Natural killer cell (primary cell): ENCODE results near the gene PALLD. TPM values are rescaled to one million over a fixed set of nuclear protein-coding genes. Genes with fewer than 3 reads are reported as not detected.

Experiments
- ATAC-seq, 3 donors: fragments of 150-1000 bp in 2 of 3; fragments of 200-7000 bp in 1 of 3; cut with Tn5 transposase; 1 replicate in 1 of 3; 2 replicates in 2 of 3; pipeline ENCODE4 v1.10.0; 2021; ENCODE audit warnings: mild to moderate bottlenecking in 2 of 3, moderate library complexity in 2 of 3
- DNase-seq, 2 donors: peaks; one replicate each; pipeline versions ENCODE4 v3.0.0 to v3.0.0-alpha.2; 2013 to 2021; ENCODE audit warnings: mixed read lengths in 1 of 2
- H3K27ac ChIP-seq: one replicate; pipeline ENCODE4 v1.5.1; 2013; ENCODE audit warnings: mild to moderate bottlenecking, low read length
- H3K27me3 ChIP-seq: one replicate; pipeline ENCODE4 v1.6.1; 2013; ENCODE audit warnings: low read length; ENCODE audit not compliant: control insufficient read depth, insufficient read depth
- H3K36me3 ChIP-seq: one replicate; pipeline ENCODE4 v1.6.1; 2013; ENCODE audit warnings: low read length; ENCODE audit not compliant: control insufficient read depth, insufficient read depth
- H3K4me1 ChIP-seq: one replicate; pipeline ENCODE4 v1.6.1; 2013; ENCODE audit warnings: low read length; ENCODE audit not compliant: control insufficient read depth, insufficient read depth
- H3K4me3 ChIP-seq: one replicate; pipeline ENCODE4 v1.5.1; 2013; ENCODE audit warnings: low read length
- H3K9me3 ChIP-seq: one replicate; pipeline ENCODE4 v1.6.1; 2013; ENCODE audit warnings: low read length; ENCODE audit not compliant: control insufficient read depth, insufficient read depth
- H3K27ac Mint-ChIP-seq, 2 donors: one replicate each; pipeline ENCODE4 v1.8.0; 2022; ENCODE audit warnings: mild to moderate bottlenecking in 2 of 2, mixed read lengths in 2 of 2, moderate library complexity in 1 of 2
- H3K27me3 Mint-ChIP-seq, 2 donors: one replicate each; pipeline ENCODE4 v1.8.0; 2022; ENCODE audit warnings: low read depth in 2 of 2, mixed read lengths in 2 of 2
- H3K36me3 Mint-ChIP-seq: one replicate; pipeline ENCODE4 v1.8.0; 2022; ENCODE audit warnings: mixed read lengths
- H3K4me1 Mint-ChIP-seq, 2 donors: one replicate each; pipeline ENCODE4 v1.8.0; 2022; ENCODE audit warnings: mixed read lengths in 2 of 2
- H3K4me3 Mint-ChIP-seq: one replicate; pipeline ENCODE4 v1.8.0; 2022; ENCODE audit warnings: mild to moderate bottlenecking, moderate library complexity, mixed read lengths
- H3K9me3 Mint-ChIP-seq, 2 donors: one replicate each; pipeline ENCODE4 v1.8.0; 2022; ENCODE audit warnings: mixed read lengths in 2 of 2
- WGBS: methylation state at CpG from one replicate; pipeline ENCODE4 v1.1.7; 2013; ENCODE audit warnings: missing lambda C conversion rate; ENCODE audit not compliant: insufficient coverage; 5-methylcytosine and 5-hydroxymethylcytosine counted together
- intact Hi-C: fragments of 100-400 bp; cut with micrococcal nuclease; formaldehyde crosslinking; loops from one replicate; pipeline ENCODE4 v1.14.2; 2022
- total RNA-seq, 4 donors: library from RNA; stranded (reverse); fragments of 120-200 nt in 1 of 4; gene quantifications; one replicate each; pipeline versions ENCODE4 v1.2.3 to v1.2.4, GENCODE V29; 2013 to 2022
- TF ChIP-seq, protein P1 (sequence below): fragments of 200-600 bp; IDR thresholded peaks from one replicate; pipeline ENCODE4 v1.8.0; 2022; ENCODE audit warnings: antibody characterized with exemption

The PALLD gene
- total RNA-seq, 3 donors from 2014 or later (not counting 1 experiment from before 2014, with no cell fraction given): 15.1 to 25.4 (median 22.8) TPM

DNA sequence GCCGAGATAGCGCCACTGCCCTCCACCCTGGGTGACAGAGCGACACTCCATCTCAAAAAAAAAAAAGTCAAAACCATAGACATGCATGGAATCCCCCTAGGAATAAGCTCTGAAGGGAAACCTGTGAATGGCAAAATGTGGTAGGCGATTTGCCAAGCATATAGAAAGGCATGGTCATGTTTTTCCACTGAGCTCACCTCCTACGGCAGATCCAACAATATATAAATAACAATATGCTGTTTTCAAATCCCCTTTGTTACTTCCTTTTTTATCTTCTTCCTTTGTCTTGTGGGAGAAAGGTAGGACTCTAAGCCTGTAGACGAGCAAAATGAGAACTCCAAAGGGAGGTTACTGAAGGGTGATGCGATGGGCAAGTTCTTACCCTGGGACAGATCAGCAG lies 219.0 kb downstream of the PALLD start:
- H3K4me3 ChIP-seq: no peak overlapping the region
- H3K4me1 Mint-ChIP-seq: peaks cover 24 to 36% of the 10 kb centered on the region in 2 donors
- intact Hi-C loops: loop anchor here (10.0 kb wide), 1 partner anchor 99 kb away; no protein-coding TSS in a partner anchor

DNA sequence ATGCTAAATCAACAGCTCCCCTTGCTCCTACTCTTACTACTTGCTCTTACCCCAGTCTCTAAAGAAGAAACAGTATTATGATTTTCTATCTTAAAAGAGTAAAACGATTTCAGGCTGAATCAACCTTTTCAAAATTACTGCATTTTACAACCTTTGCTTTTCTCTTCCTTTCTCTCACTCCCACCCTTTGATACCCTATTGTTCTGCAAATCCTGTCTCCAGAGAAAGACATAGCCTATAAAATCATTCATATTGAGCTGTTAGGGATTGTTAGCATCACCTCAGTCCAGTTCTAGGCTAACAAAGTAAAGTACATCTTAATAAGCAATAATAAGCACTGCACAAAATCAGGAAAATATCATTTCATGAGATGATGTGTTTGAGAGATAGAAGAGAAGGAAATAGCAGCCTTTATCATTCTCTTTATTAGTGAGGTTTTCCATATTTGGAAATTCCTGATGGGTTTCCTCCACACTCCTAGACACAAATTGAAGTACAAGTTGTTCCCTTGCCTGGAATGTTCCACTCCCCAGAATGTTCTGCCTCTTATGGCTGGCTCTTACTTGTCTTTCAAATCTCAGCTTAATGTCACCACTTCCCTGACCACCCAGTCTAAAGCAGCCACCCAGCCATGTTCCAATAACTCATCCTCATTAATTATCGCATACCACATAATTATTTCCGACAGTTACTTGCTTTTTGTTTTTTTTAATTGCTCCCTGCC lies 219.7 kb downstream of the PALLD start:
- Mint-ChIP-seq H3K4me1 (peaks cover 17 to 29% of the 10 kb centered on the region in 2 donors), H3K4me3 (no peak overlapping the region), H3K27me3 (no peaks in the 10 kb centered on the region), H3K27ac (no peak overlapping the region), H3K9me3 (no peaks in the 10 kb centered on the region), H3K36me3 (no peaks in the 10 kb centered on the region)
- Histone ChIP-seq H3K36me3 (no peaks in the 10 kb centered on the region), H3K9me3 (no peaks in the 10 kb centered on the region), H3K4me1 (peaks cover 3% of the 10 kb centered on the region), H3K27ac (no peak overlapping the region), H3K4me3 (no peak overlapping the region), H3K27me3 (no peaks in the 10 kb centered on the region)
- no peak for DNase-seq
- intact Hi-C loops: loop anchor here (10.0 kb wide), 1 partner anchor 98 kb away; no protein-coding TSS in a partner anchor
- WGBS: 100% methylated on average over 2 of the region's 3 CpGs
- TF ChIP-seq, protein P1, sequence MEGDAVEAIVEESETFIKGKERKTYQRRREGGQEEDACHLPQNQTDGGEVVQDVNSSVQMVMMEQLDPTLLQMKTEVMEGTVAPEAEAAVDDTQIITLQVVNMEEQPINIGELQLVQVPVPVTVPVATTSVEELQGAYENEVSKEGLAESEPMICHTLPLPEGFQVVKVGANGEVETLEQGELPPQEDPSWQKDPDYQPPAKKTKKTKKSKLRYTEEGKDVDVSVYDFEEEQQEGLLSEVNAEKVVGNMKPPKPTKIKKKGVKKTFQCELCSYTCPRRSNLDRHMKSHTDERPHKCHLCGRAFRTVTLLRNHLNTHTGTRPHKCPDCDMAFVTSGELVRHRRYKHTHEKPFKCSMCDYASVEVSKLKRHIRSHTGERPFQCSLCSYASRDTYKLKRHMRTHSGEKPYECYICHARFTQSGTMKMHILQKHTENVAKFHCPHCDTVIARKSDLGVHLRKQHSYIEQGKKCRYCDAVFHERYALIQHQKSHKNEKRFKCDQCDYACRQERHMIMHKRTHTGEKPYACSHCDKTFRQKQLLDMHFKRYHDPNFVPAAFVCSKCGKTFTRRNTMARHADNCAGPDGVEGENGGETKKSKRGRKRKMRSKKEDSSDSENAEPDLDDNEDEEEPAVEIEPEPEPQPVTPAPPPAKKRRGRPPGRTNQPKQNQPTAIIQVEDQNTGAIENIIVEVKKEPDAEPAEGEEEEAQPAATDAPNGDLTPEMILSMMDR: no peak
- no peak for ATAC-seq

More for the DNA sequence above, 219.0 kb downstream of the PALLD start:
- no peak overlapping the region for H3K27ac Mint-ChIP-seq
- DNase-seq (no peak), ATAC-seq (no peak)
- no peak overlapping the region for H3K27ac ChIP-seq
- H3K4me3 Mint-ChIP-seq: no peak overlapping the region
- no peaks in the 10 kb centered on the region for H3K27me3 Mint-ChIP-seq
- H3K36me3 Mint-ChIP-seq: no peaks in the 10 kb centered on the region
- H3K36me3 ChIP-seq: no peaks in the 10 kb centered on the region
- WGBS: 85% methylated on average over 6 of the region's 7 CpGs
- no peaks in the 10 kb centered on the region for H3K9me3 ChIP-seq
- peaks cover 8% of the 10 kb centered on the region for H3K4me1 ChIP-seq
- TF ChIP-seq, protein P1: no peak
- no peaks in the 10 kb centered on the region for H3K9me3 Mint-ChIP-seq
- no peaks in the 10 kb centered on the region for H3K27me3 ChIP-seq

DNA sequence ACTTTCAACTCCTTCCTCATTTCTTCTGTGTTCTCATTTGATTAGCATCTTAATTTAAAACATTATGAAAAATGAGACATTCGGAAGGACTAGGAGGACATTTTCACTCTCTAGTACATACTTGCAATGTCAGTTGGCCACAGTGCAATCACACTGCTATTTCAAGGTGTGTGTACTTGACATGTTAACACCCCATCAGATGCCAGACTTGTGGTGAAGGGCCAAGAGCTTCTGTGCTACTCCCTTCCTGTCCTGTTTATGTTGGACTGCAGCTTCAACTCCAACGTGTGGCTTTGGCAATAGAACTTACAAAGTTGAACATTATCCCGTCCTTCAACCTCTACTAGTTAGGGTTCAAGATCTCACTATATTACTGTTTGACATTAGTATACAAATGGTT lies 221.0 kb downstream of the PALLD start:
- no peak overlapping the region for H3K27ac ChIP-seq
- WGBS: 40% methylated on average over 2 of the region's 3 CpGs
- H3K4me1 Mint-ChIP-seq: peaks cover 18 to 27% of the 10 kb centered on the region in 2 donors
- H3K4me3 Mint-ChIP-seq: no peak overlapping the region
- peak; percentile 46 to 71 (median 71) for ATAC-seq
- peaks cover 0 to 2% of the 10 kb centered on the region in 2 donors for H3K27me3 Mint-ChIP-seq
- no peaks in the 10 kb centered on the region for H3K27me3 ChIP-seq
- TF ChIP-seq, protein P1: no peak
- H3K36me3 ChIP-seq: no peaks in the 10 kb centered on the region
- H3K9me3 ChIP-seq: no peaks in the 10 kb centered on the region
- intact Hi-C loops: loop anchor here (10.0 kb wide), 1 partner anchor 97 kb away; no protein-coding TSS in a partner anchor
- H3K36me3 Mint-ChIP-seq: no peaks in the 10 kb centered on the region
- no peaks in the 10 kb centered on the region for H3K4me1 ChIP-seq
- H3K27ac Mint-ChIP-seq: peak overlapping the region in 1 of 2 donors; percentile 27
- H3K9me3 Mint-ChIP-seq: no peaks in the 10 kb centered on the region
- no peak overlapping the region for H3K4me3 ChIP-seq
- DNase-seq: no peak
